8988T (cell line): ENCODE measurements around the gene ATP11A.
A peak's percentile ranks its signal among the peaks of the same experiment; 100 is the strongest.

Experiments
- DNase-seq: peaks from one replicate; pipeline ENCODE4 v3.0.0; 2011

ATP11A gene

GRCh38 chr13:112689303-112690245 lies at the start of gene ATP11A:
Gene ATP11A, plus strand, starts transcription at chr13:112690038. Its CDS starts 379 bp downstream, at chr13:112690417.
- peak; percentile 98 for DNase-seq

- no peak for DNase-seq
Measured at GRCh38 chr13:112641456-112642089, 48.3 kb upstream of the ATP11A start.

- DNase-seq, result no peak
Measured at GRCh38 chr13:112642090-112642460, 47.8 kb upstream of the ATP11A start.

GRCh38 chr13:112643759-112644459 lies 45.9 kb upstream of the ATP11A start:
- DNase-seq, result no peak

GRCh38 chr13:112645327-112645914 lies 44.4 kb upstream of the ATP11A start:
- no peak for DNase-seq

- DNase-seq, result no peak
Measured at GRCh38 chr13:112647256-112647655, 42.6 kb upstream of the ATP11A start.

GRCh38 chr13:112648101-112648500 lies 41.7 kb upstream of the ATP11A start:
- DNase-seq, result no peak

- no peak for DNase-seq
Measured at GRCh38 chr13:112648966-112649690, 40.7 kb upstream of the ATP11A start.

- DNase-seq, result no peak
Measured at GRCh38 chr13:112651311-112651710, 38.5 kb upstream of the ATP11A start.

GRCh38 chr13:112651750-112652511 lies 37.9 kb upstream of the ATP11A start:
- DNase-seq, result no peak

- no peak for DNase-seq
Measured at GRCh38 chr13:112652512-112653070, 37.2 kb upstream of the ATP11A start.

GRCh38 chr13:112653071-112653470 lies 36.8 kb upstream of the ATP11A start:
- DNase-seq, result no peak

- DNase-seq, result no peak
Measured at GRCh38 chr13:112655913-112656312, 33.9 kb upstream of the ATP11A start.

GRCh38 chr13:112657850-112658445 lies 31.9 kb upstream of the ATP11A start:
- DNase-seq, result no peak

- no peak for DNase-seq
Measured at GRCh38 chr13:112658808-112659207, 31.0 kb upstream of the ATP11A start.

- DNase-seq, result no peak
Measured at GRCh38 chr13:112661291-112661690, 28.5 kb upstream of the ATP11A start.

- DNase-seq, result no peak
Measured at GRCh38 chr13:112664501-112665203, 25.2 kb upstream of the ATP11A start.

GRCh38 chr13:112668924-112669323 lies 20.9 kb upstream of the ATP11A start:
- DNase-seq, result no peak

- DNase-seq, result no peak
Measured at GRCh38 chr13:112669881-112670499, 19.8 kb upstream of the ATP11A start.

GRCh38 chr13:112670864-112671263 lies 19.0 kb upstream of the ATP11A start:
- no peak for DNase-seq
